HuH-7 (cell line): ENCODE measurements around the gene SOX15.
"Not testable (repeated sequence)": the region's sequence is repeated elsewhere in the genome, so short reads cannot be mapped to it uniquely, and the experiment has no call there.

Experiments used
- DNase-seq: peaks from one replicate; pipeline ENCODE4 v3.0.0; 2011; ENCODE audit warnings: low spot score

The SOX15 gene

DNA sequence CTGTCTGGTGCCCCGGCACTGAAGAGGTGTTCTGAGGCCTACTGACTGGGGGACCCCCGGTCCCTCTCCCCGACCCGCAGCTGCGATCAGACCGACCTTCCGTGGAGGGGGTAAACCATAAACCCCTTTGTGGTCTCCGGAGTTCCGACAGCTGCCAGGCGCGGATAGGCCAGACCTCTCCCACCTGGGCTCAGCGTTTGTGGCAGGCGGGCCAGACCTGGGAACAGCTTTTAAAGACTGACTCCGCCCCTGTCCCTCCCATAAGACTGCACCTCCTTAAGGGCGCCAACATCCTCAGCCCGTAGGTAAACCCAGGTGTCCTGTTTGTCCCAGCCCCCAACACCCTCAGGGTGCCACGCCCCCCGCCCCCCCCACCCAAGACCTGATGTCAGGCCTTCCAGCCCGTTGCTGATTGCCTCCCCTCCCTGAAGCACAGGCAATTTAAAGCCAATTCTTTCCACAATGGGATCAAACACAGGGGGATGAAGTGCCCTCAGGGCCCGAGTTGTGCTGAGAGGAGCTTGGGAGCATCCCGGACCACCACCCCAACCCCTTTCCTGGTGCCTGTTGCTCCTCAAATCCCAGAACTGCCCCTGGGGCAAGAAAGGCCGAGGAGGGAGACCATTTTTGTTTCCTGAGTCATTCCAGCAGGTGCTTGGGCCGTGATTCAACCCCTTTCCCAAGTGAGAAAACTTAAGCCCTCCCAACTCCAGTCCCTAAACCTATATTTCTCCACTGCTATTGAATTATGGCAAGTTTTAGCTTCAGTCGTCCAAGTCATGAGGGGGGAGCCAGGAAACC, at the start of gene SOX15:
Gene SOX15, minus strand, starts transcription at position 204 of the 801 bp plus-strand sequence. CDS start 418 bp downstream, outside the sequence.
- DNase-seq: no peak

GRCh38 chr17:7636163-7636562, 46.3 kb upstream of the SOX15 start:
- DNase-seq: no peak

GRCh38 chr17:7634384-7634783, 44.5 kb upstream of the SOX15 start:
- peak; percentile 64 for DNase-seq

DNA sequence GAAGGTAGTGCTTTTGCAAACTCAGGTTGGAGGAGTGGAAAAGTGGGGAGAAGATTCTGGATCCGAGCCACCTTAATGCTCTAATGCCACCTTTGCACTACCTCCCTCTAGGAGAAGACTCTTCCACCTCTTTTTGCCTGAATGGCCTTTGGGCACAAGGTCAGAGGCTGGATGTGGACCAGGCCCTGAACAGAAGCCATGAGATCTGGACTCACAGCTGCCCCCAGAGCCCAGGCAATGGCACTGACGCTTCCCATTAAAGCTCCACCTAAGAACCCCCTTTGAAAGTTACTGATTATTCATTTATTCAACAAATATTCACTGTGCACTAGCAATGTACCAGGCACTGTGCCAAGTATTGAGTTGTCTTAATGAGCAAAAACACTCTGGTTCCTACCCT, 43.2 kb upstream of the SOX15 start:
- DNase-seq: no peak

- DNase-seq: peak; percentile 50
These were observed 42.6 kb upstream of the SOX15 start for GRCh38 chr17:7632492-7632894.

GRCh38 chr17:7631398-7632380, 41.8 kb upstream of the SOX15 start:
- DNase-seq: no peak

DNA sequence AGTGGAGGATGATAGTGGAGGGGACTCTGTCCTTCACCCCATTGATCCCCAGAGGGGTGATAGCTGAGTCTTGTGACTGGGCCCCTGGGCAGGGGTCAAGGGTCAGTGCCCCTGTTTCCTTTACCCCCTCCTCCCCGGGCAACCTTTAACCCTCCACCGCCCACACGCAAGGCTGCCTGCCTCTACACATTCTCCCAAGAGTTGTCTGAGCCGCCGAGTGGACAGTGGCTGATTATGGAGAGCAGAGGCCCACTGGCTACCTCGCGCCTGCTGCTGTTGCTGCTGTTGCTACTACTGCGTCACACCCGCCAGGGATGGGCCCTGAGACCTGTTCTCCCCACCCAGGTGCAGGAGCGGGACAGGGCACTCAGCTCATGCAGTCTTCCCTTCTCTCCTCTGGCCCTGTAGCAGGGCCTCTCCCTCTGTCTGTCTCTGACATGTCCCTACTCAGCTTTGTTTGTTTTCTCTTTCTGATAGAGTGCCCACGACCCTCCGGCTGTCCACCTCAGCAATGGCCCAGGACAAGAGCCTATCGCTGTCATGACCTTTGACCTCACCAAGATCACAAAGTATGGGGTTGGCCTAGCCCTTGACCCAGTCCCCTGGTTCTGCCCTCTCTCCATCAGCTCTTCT, 40.2 kb upstream of the SOX15 start, which contains the start of gene SHBG:
Gene SHBG, plus strand, starts transcription at position 197 of the 633 bp plus-strand sequence. Its CDS starts 38 bp downstream, at position 235.
- no peak for DNase-seq

- peak; percentile 86 for DNase-seq
These were observed 37.6 kb upstream of the SOX15 start, which contains the start of gene SAT2 for GRCh38 chr17:7627250-7628121. Gene SAT2, minus strand, starts transcription at chr17:7627821. Its CDS starts 186 bp downstream, at chr17:7627635.

DNA sequence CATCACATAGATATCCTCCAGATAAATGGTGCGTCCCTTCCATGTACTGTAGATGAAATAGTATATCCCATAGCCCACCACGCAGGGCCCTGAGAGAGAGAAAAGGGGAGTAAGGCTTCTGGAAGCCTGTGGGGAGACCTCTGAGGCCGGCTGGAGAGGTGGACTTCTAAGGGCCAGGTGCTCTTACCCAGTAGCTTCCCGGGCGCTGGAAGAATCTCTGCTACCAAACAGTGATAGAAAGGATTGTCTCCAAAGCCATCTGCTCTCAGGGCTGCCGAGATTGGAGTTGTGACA, 37.0 kb upstream of the SOX15 start:
- DNase-seq: no peak

GRCh38 chr17:7626307-7626706, 36.4 kb upstream of the SOX15 start:
- DNase-seq: no peak

DNA sequence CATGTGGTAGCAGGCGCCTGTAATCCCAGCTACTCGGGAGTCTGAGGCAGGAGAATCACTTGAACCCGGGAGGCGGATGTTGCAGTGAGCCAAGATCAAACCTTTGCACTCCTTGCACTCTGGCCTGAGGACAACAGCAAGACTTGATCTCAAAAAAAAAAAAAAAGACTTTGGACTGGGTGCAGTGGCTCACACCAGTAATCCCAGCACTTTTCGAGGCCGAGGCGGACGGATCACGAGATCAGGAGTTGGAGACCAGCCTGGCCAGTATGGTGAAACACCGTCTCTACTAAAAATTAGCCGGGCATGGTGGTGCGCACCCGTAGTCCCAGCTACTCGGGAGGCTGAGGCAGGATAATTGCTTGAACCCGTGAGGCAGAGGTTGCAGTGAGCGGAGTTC, 35.9 kb upstream of the SOX15 start:
- not testable (repeated sequence) for DNase-seq

GRCh38 chr17:7623661-7624060, 33.8 kb upstream of the SOX15 start:
- DNase-seq: no peak

- DNase-seq: no peak
These were observed 30.9 kb upstream of the SOX15 start for GRCh38 chr17:7620835-7621234.

- DNase-seq: no peak
These were observed 28.7 kb upstream of the SOX15 start for GRCh38 chr17:7618608-7619007.

- DNase-seq: no peak
These were observed 25.4 kb upstream of the SOX15 start for GRCh38 chr17:7615265-7615747.

DNA sequence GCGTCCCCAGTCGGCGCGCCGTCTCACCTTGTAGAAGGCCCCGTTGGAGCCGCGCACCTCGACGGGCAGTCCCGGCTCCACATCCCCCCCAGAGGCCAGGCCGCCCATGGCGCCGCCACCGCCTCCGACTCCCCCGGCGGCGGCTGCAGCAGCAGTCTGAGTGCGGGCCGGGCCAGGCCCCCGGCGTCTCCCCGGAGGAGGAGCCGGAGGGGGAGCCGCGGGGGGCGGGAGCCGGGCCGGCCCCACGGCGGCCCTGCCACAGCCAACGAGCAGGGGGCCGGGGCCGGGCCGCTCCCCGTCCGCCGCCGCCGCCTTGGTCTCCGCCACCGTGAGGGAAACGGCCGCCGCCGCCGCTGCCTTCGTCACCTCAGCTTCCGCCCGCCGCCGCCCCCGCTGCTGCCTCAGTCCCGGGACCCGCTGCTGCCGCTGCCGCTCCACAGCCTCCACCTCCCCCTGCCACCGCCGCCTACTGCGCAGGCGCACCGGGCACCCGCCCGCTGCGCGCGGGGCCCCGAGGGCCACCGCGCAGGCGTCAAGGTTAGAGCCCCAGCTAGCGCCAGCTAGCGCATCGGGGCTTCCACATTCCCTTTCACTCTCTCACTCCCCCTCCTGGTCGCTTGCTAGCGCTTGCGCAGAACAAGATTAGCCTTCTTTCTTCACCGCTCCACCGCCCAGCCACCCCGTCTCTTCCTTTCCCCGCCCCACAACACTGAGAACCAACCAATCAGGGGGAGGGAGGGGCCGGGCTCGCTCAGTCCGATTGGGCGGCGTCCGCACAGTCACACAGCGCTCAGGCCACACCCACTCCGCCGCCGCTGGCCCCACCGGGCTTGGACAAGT, 24.8 kb upstream of the SOX15 start, which contains the start of gene FXR2:
Gene FXR2, minus strand, starts transcription at position 473 of the 840 bp plus-strand sequence. Its CDS starts 365 bp downstream, at position 108.
- peak; percentile 94 for DNase-seq

DNA sequence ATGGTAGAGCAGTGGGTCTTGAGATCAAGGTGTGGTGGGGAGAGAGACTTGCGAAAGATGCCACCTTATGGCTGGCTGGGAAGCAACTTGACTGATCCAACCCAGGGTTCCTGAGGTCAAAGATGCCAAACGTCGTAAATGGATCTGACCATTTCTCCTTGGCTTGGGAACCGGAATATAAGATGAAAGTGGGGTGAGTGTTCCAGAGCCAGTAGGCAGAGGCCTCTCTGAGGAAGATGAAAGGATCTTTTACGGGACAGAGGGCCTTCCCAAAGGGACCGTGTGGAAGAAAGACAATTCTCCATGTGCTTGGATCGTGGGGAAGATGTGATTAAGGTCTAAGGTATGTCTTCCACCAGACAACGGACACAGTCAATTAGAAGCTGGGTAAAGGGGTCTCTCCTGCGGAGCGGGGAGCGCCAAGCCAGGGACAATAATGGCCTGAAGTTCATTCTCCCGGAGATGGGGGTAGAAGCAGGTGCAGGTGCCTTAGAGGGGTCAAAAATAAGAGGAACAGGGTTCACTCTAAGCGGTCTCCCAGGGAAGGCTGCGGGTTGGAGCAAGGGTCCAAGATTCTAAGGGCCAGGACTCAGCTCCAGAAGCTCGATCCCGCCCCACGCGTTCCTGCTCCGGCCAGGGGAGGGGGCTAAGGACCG, 24.0 kb upstream of the SOX15 start:
- DNase-seq: no peak

- DNase-seq: no peak
These were observed 22.4 kb upstream of the SOX15 start for GRCh38 chr17:7612294-7612640.

- no peak for DNase-seq
These were observed 21.9 kb upstream of the SOX15 start for GRCh38 chr17:7611635-7612293.
